ENCODE measurements around the gene CDC27.
"Not testable (repeated sequence)": the region's sequence is repeated elsewhere in the genome, so short reads cannot be mapped to it uniquely, and the experiment has no call there.

- TF ChIP-seq CTCF (IDR thresholded peaks at IDR 0.05); EZH2 (IDR thresholded peaks at IDR 0.05; ENCODE audit: borderline replicate concordance, insufficient read depth, low read depth, low read length, poor library complexity, severe bottlenecking): not testable (repeated sequence)
Observed at GRCh38 chr17:47073629-47074028, 115.5 kb downstream of the CDC27 start.

Measured in B cell (primary cell).